Measurements from ENCODE around the gene CDKN1A.

The CDKN1A gene

GRCh38 chr6:36692220-36692619 lies 13.7 kb downstream of the CDKN1A start:
- Histone ChIP-seq H3K4me1 (ENCODE audit: insufficient read depth, low read length, severe bottlenecking) (peaks cover 16% of the 10 kb centered on the region), H3K9ac (ENCODE audit: low read length) (no peak overlapping the region), H3K27ac (ENCODE audit: low read depth, low read length, poor library complexity, severe bottlenecking) (no peak overlapping the region), H3K79me2 (ENCODE audit: insufficient read depth, low read length) (no peaks in the 10 kb centered on the region), H3K9me3 (ENCODE audit: low read length) (0 out of 2 replicates have a peak, but pooled peaks cover 3% of the 10 kb centered on the region), H3K27me3 (ENCODE audit: insufficient read depth, low read length) (peaks cover 2% of the 10 kb centered on the region; the same call in 1 of the 2 replicates), H3K4me3 (ENCODE audit: low read depth, low read length, poor library complexity, severe bottlenecking) (no peak overlapping the region), H4K20me1 (ENCODE audit: insufficient read depth, low read length) (no peaks in the 10 kb centered on the region), H2AFZ (ENCODE audit: low read length) (no peak overlapping the region), H3F3A (ENCODE audit: insufficient read depth, low read length) (no peaks in the 10 kb centered on the region), H3K4me2 (ENCODE audit: low read length) (no peak overlapping the region), H3K9me2 (ENCODE audit: low read depth, low read length) (no peaks in the 10 kb centered on the region), H3K36me3 (ENCODE audit: insufficient read depth, low read length) (no peaks in the 10 kb centered on the region; the same call in 1 of the 2 replicates)
- TF ChIP-seq, protein P1, sequence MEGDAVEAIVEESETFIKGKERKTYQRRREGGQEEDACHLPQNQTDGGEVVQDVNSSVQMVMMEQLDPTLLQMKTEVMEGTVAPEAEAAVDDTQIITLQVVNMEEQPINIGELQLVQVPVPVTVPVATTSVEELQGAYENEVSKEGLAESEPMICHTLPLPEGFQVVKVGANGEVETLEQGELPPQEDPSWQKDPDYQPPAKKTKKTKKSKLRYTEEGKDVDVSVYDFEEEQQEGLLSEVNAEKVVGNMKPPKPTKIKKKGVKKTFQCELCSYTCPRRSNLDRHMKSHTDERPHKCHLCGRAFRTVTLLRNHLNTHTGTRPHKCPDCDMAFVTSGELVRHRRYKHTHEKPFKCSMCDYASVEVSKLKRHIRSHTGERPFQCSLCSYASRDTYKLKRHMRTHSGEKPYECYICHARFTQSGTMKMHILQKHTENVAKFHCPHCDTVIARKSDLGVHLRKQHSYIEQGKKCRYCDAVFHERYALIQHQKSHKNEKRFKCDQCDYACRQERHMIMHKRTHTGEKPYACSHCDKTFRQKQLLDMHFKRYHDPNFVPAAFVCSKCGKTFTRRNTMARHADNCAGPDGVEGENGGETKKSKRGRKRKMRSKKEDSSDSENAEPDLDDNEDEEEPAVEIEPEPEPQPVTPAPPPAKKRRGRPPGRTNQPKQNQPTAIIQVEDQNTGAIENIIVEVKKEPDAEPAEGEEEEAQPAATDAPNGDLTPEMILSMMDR (IDR thresholded peaks at IDR 0.05; ENCODE audit: low read length) = no peak
- no peak for TF ChIP-seq EZH2 (IDR thresholded peaks at IDR 0.05; ENCODE audit: borderline replicate concordance, low read length)

- H3K36me3 ChIP-seq (ENCODE audit: insufficient read depth, low read length) = no peaks in the 10 kb centered on the region; the same call in 1 of the 2 replicates
- H2AFZ ChIP-seq (ENCODE audit: low read length) = no peak overlapping the region
- no peak overlapping the region for H3K9ac ChIP-seq (ENCODE audit: low read length)
- H3K9me3 ChIP-seq (ENCODE audit: low read length) = 0 out of 2 replicates have a peak, but pooled peaks cover 6% of the 10 kb centered on the region
- no peak overlapping the region for H3K4me3 ChIP-seq (ENCODE audit: low read depth, low read length, poor library complexity, severe bottlenecking)
- H3K9me2 ChIP-seq (ENCODE audit: low read depth, low read length) = no peaks in the 10 kb centered on the region
- H3K27ac ChIP-seq (ENCODE audit: low read depth, low read length, poor library complexity, severe bottlenecking) = no peak overlapping the region
- H3K4me1 ChIP-seq (ENCODE audit: insufficient read depth, low read length, severe bottlenecking) = peaks cover 16% of the 10 kb centered on the region
- H4K20me1 ChIP-seq (ENCODE audit: insufficient read depth, low read length) = no peaks in the 10 kb centered on the region
- peaks cover 7% of the 10 kb centered on the region; the same call in 1 of the 2 replicates for H3K27me3 ChIP-seq (ENCODE audit: insufficient read depth, low read length)
- TF ChIP-seq, protein P1 (IDR thresholded peaks at IDR 0.05; ENCODE audit: low read length) = no peak
- TF ChIP-seq EZH2 (IDR thresholded peaks at IDR 0.05; ENCODE audit: borderline replicate concordance, low read length) = no peak
- no peaks in the 10 kb centered on the region for H3F3A ChIP-seq (ENCODE audit: insufficient read depth, low read length)
- H3K4me2 ChIP-seq (ENCODE audit: low read length) = no peak overlapping the region
- no peaks in the 10 kb centered on the region for H3K79me2 ChIP-seq (ENCODE audit: insufficient read depth, low read length)
Measured at GRCh38 chr6:36692861-36693702, 14.6 kb downstream of the CDKN1A start.

DNA sequence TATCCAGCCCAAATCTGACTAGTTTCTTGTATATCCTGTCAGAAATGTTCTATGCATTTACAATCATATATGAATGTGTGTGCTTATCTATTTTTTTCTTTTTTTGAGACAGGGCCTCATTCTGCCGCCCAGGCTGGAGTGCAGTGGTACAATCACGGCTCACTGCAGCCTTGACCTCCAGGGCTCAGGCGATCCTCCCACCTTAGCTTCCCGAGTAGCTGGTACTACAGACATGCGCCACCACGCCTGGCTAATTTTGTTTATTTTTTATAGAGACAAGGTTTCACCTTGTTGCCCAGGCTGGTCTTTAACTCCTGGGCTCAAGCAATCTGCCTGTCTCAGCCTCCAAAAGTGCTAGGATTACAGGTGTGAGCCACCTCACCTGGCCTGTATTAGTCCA lies 16.1 kb downstream of the CDKN1A start:
- no peak overlapping the region for H3K9ac ChIP-seq (ENCODE audit: low read length)
- peaks cover 16% of the 10 kb centered on the region for H3K4me1 ChIP-seq (ENCODE audit: insufficient read depth, low read length, severe bottlenecking)
- no peaks in the 10 kb centered on the region; the same call in 1 of the 2 replicates for H3K36me3 ChIP-seq (ENCODE audit: insufficient read depth, low read length)
- H3K27me3 ChIP-seq (ENCODE audit: insufficient read depth, low read length) = peaks cover 7% of the 10 kb centered on the region; the same call in 1 of the 2 replicates
- H3K4me3 ChIP-seq (ENCODE audit: low read depth, low read length, poor library complexity, severe bottlenecking) = no peak overlapping the region
- H3F3A ChIP-seq (ENCODE audit: insufficient read depth, low read length) = no peaks in the 10 kb centered on the region
- no peaks in the 10 kb centered on the region for H4K20me1 ChIP-seq (ENCODE audit: insufficient read depth, low read length)
- H3K9me2 ChIP-seq (ENCODE audit: low read depth, low read length) = no peaks in the 10 kb centered on the region
- TF ChIP-seq, protein P1 (IDR thresholded peaks at IDR 0.05; ENCODE audit: low read length) = no peak
- no peak for TF ChIP-seq EZH2 (IDR thresholded peaks at IDR 0.05; ENCODE audit: borderline replicate concordance, low read length)
- H2AFZ ChIP-seq (ENCODE audit: low read length) = no peak overlapping the region
- H3K4me2 ChIP-seq (ENCODE audit: low read length) = no peak overlapping the region
- 0 out of 2 replicates have a peak, but pooled peaks cover 6% of the 10 kb centered on the region for H3K9me3 ChIP-seq (ENCODE audit: low read length)
- no peak overlapping the region for H3K27ac ChIP-seq (ENCODE audit: low read depth, low read length, poor library complexity, severe bottlenecking)
- H3K79me2 ChIP-seq (ENCODE audit: insufficient read depth, low read length) = no peaks in the 10 kb centered on the region
